Measurements from ENCODE around the gene SV2C. TPM values are rescaled to one million over a fixed set of nuclear protein-coding genes. Genes with fewer than 3 reads are reported as not detected.

Gene SV2C
- total RNA-seq, 4 donors from 2014 or later: 0.16 to 2.6 (median 0.30) TPM

DNA sequence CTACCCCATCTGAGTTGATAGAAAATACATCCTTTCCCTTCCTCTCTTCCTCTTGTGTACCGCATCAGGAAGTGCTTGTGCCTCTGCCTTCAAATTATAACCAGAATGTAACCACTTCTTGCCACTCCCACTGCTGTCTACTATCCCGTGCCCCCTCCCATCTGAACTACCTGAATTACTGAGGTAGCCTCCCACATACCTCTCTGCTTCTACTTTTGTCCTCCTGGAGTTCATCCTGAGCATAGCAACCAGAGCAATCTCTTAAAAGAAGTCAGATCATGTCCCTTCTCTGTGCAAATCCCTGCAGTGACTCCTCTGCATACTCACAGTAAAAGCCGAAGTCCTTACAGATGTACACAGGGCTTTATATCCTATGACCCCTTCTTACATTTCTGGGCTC, 23.0 kb downstream of the SV2C start:
- Histone ChIP-seq H3K4me1 (no peaks in the 10 kb centered on the region), H3K36me3 (no peaks in the 10 kb centered on the region), H3K27me3 (no peaks in the 10 kb centered on the region), H3K9me3 (no peaks in the 10 kb centered on the region), H3K27ac (no peak overlapping the region), H3K4me3 (no peak overlapping the region)
- no peak for DNase-seq
- in situ Hi-C loops (cut with MboI; ENCODE audit: low pct_ligation_motif_present in 1 of 4, low pct_unique_long_range_greater_than_20kb in 1 of 4, low sequenced_read_pairs in 3 of 4) (no loop called here), intact Hi-C loops (cut with DNase I; ENCODE audit: low total_unique reads) (no loop called here)
- TF ChIP-seq, protein P1, sequence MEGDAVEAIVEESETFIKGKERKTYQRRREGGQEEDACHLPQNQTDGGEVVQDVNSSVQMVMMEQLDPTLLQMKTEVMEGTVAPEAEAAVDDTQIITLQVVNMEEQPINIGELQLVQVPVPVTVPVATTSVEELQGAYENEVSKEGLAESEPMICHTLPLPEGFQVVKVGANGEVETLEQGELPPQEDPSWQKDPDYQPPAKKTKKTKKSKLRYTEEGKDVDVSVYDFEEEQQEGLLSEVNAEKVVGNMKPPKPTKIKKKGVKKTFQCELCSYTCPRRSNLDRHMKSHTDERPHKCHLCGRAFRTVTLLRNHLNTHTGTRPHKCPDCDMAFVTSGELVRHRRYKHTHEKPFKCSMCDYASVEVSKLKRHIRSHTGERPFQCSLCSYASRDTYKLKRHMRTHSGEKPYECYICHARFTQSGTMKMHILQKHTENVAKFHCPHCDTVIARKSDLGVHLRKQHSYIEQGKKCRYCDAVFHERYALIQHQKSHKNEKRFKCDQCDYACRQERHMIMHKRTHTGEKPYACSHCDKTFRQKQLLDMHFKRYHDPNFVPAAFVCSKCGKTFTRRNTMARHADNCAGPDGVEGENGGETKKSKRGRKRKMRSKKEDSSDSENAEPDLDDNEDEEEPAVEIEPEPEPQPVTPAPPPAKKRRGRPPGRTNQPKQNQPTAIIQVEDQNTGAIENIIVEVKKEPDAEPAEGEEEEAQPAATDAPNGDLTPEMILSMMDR (IDR thresholded peaks at IDR 0.05): no peak
- no peak for TF ChIP-seq POLR2AphosphoS5 (IDR thresholded peaks at IDR 0.05)
- TF ChIP-seq POLR2A (IDR thresholded peaks at IDR 0.05): no peak
- no peak for TF ChIP-seq EP300 (IDR thresholded peaks at IDR 0.05; ENCODE audit: low read depth)
- 58 to 68% methylated on average over 3 of the region's 3 CpGs for WGBS, 2 donors (ENCODE audit: low coverage in 1 of 2)

DNA sequence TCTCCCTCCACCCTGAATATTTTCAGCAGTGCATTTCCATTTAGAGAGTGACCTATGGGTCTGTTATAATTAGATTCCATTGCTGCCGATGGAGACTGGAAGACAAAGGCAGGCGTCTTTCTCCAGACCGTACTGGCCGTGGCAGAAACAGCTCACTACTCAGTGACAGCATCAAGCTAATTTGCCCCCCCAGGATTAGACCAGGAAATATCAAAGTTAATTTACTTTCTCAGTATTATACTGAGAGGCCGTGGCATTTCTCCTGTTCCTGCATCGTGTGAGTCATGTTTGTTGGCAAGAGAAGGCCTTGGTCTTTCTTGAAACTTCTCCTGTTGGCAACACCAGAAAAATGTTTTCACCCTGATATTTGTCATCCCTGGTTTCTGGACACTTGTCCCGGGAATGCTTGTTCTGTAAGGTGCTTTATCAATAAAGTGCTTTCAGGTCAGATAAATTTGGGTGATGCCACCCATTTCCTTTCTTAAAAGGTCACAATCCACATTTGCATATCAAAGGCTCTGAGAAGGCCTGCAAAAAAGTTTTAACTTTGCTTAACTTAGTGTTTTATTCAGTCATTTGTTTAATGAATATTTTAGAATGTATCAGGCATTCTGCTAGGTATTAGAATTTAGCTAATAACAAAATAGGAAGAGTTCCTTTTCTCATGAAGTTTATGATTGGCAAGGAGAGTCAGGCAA, 28.4 kb downstream of the SV2C start:
- intact Hi-C loops (cut with DNase I; ENCODE audit: low total_unique reads) (no loop called here), in situ Hi-C loops (cut with MboI; ENCODE audit: low pct_ligation_motif_present in 1 of 4, low pct_unique_long_range_greater_than_20kb in 1 of 4, low sequenced_read_pairs in 3 of 4) (no loop called here)
- TF ChIP-seq POLR2AphosphoS5 (IDR thresholded peaks at IDR 0.05) (no peak), EP300 (IDR thresholded peaks at IDR 0.05; ENCODE audit: low read depth) (no peak), POLR2A (IDR thresholded peaks at IDR 0.05) (no peak)
- TF ChIP-seq, protein P1 (IDR thresholded peaks at IDR 0.05): no peak
- peaks cover 0 to 29% (median 16%) of the 10 kb centered on the region in 4 donors for H3K4me1 ChIP-seq
- no peaks in the 10 kb centered on the region for H3K9me3 ChIP-seq
- DNase-seq: no peak
- H3K27ac ChIP-seq: no peak overlapping the region
- no peaks in the 10 kb centered on the region for H3K36me3 ChIP-seq
- WGBS, 2 donors (ENCODE audit: low coverage in 1 of 2): 59% methylated on average over 7 of the region's 7 CpGs; no CpG with 5 or more reads in 1 of the 2 donors
- H3K27me3 ChIP-seq: no peaks in the 10 kb centered on the region
- no peak overlapping the region for H3K4me3 ChIP-seq

DNA sequence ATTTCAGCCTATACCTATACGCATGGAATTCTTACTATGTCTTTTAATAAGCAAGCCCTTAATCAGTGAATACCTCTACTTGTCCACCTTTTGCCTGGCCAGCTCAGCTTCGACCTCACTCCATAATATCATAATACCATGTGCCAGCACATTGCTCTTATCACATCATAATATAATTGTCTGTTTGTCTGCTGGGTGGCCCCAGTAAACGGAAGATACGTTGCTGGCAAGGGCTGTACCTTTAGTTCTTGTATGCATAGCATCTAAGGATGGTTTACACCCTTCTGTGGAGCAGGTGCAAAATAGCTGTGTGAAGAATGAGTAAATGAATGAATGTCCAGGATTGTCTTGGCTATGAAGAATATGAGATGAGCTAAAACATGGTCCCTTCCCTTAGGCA, 29.9 kb downstream of the SV2C start:
- DNase-seq: peak; percentile 32

DNA sequence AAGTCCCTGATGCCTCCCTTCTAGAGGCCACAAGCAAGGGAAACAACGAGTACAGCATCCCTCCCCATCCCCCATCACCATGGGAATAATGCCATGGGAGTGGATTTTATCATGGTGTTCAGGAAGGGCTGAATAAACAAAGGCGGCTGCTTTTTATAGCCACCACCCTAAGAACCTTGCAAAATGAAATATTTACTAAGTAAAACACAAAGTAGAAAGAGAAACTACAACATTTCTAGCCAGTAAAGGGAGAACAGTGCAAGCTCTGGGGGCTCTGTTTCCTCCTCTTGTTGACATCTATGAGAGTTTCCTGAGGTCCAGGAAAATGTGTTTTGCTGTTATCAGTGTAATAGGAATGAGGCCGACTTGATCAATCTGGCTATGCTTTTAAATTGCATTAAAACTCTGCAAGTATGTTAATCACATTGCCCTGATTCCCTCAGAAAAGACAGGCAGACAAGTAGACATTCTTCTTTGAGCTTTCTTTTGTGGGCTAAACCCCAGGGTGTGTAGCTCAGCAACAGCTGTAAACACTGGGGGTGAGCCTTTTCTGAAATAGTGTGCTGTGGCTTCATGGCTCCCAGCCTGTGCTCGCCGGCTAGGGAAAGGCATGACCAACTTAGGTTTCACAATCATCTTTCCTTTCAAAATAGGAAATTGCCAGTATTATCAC, 31.1 kb downstream of the SV2C start:
- peak; percentile 80 for DNase-seq
- Histone ChIP-seq H3K27me3 (no peaks in the 10 kb centered on the region), H3K4me1 (peaks cover 0 to 29% (median 16%) of the 10 kb centered on the region in 4 donors), H3K36me3 (no peaks in the 10 kb centered on the region), H3K4me3 (peak overlapping the region in 2 of 4 donors; percentile 10 to 19), H3K9me3 (no peaks in the 10 kb centered on the region), H3K27ac (peak overlapping the region; percentile 52 to 80 (median 72))
- 22 to 25% methylated on average over 4 to 5 of the region's 5 CpGs for WGBS, 2 donors (ENCODE audit: low coverage in 1 of 2)
- TF ChIP-seq POLR2AphosphoS5 (IDR thresholded peaks at IDR 0.05): no peak
- TF ChIP-seq EP300 (IDR thresholded peaks at IDR 0.05; ENCODE audit: low read depth): no peak
- no peak for TF ChIP-seq POLR2A (IDR thresholded peaks at IDR 0.05)
- TF ChIP-seq, protein P1 (IDR thresholded peaks at IDR 0.05): no peak
- intact Hi-C loops (cut with DNase I; ENCODE audit: low total_unique reads): no loop called here
- in situ Hi-C loops (cut with MboI; ENCODE audit: low pct_ligation_motif_present in 1 of 4, low pct_unique_long_range_greater_than_20kb in 1 of 4, low sequenced_read_pairs in 3 of 4): no loop called here

More for the DNA sequence above, 29.9 kb downstream of the SV2C start:
- Histone ChIP-seq H3K9me3 (no peaks in the 10 kb centered on the region), H3K27me3 (no peaks in the 10 kb centered on the region), H3K4me3 (no peak overlapping the region), H3K36me3 (no peaks in the 10 kb centered on the region), H3K27ac (peak overlapping the region in 3 of 4 donors; percentile 8 to 79 (median 55)), H3K4me1 (peaks cover 0 to 29% (median 16%) of the 10 kb centered on the region in 4 donors)
- in situ Hi-C loops (cut with MboI; ENCODE audit: low pct_ligation_motif_present in 1 of 4, low pct_unique_long_range_greater_than_20kb in 1 of 4, low sequenced_read_pairs in 3 of 4) (no loop called here), intact Hi-C loops (cut with DNase I; ENCODE audit: low total_unique reads) (no loop called here)
- TF ChIP-seq POLR2AphosphoS5 (IDR thresholded peaks at IDR 0.05) (peak in 1 of 3 donors; percentile 16), EP300 (IDR thresholded peaks at IDR 0.05; ENCODE audit: low read depth) (no peak), POLR2A (IDR thresholded peaks at IDR 0.05) (no peak)
- TF ChIP-seq, protein P1 (IDR thresholded peaks at IDR 0.05): no peak
- WGBS, 2 donors (ENCODE audit: low coverage in 1 of 2): 48 to 50% methylated on average over 4 of the region's 4 CpGs
